MM.1S (cell line): ENCODE data around the gene DISP3.

ENCODE experiments used
- DNase-seq: peaks from one replicate; pipeline ENCODE4 v3.0.0-alpha.2; 2015
- H2AFZ ChIP-seq: fragments of 300-600 bp; sonication (generic); 2 replicates; pipeline ENCODE4 v1.6.0; 2016; ENCODE audit warnings: antibody characterized with exemption, low read length
- H3F3A ChIP-seq: fragments of 300-600 bp; sonication (generic); 2 replicates; pipeline ENCODE4 v1.6.1; 2016; ENCODE audit warnings: mild to moderate bottlenecking, antibody characterized with exemption, low read length, moderate library complexity, mixed read lengths; ENCODE audit not compliant: insufficient read depth
- H3K27ac ChIP-seq: fragments of 300-600 bp; sonication (generic); 2 replicates; pipeline ENCODE4 v1.5.1; 2016; ENCODE audit warnings: mild to moderate bottlenecking, low read length
- H3K27me3 ChIP-seq: fragments of 300-600 bp; sonication (generic); replicated peaks from 2 replicates; pipeline ENCODE4 v1.6.0; 2016; ENCODE audit warnings: low read length; ENCODE audit not compliant: insufficient read depth
- H3K36me3 ChIP-seq: fragments of 300-600 bp; sonication (generic); replicated peaks from 2 replicates; pipeline ENCODE4 v1.6.1; 2016; ENCODE audit warnings: mild to moderate bottlenecking, low read length, mixed read lengths; ENCODE audit not compliant: insufficient read depth
- H3K4me1 ChIP-seq: fragments of 300-600 bp; sonication (generic); 2 replicates; pipeline ENCODE4 v1.6.1; 2016; ENCODE audit warnings: low read length, mixed read lengths
- H3K4me2 ChIP-seq: fragments of 300-600 bp; sonication (generic); 2 replicates; pipeline ENCODE4 v1.6.0; 2016; ENCODE audit warnings: low read depth, low read length
- H3K4me3 ChIP-seq: fragments of 300-600 bp; sonication (generic); 2 replicates; pipeline ENCODE4 v1.5.1; 2016; ENCODE audit warnings: low read length, mixed read lengths
- H3K79me2 ChIP-seq: fragments of 300-600 bp; sonication (generic); 2 replicates; pipeline ENCODE4 v1.6.1; 2016; ENCODE audit warnings: mixed run types, low read length, mixed read lengths
- H3K9ac ChIP-seq: fragments of 300-600 bp; sonication (generic); 2 replicates; pipeline ENCODE4 v1.6.1; 2016; ENCODE audit warnings: low read length, mixed read lengths
- H3K9me2 ChIP-seq: fragments of 300-600 bp; sonication (generic); replicated peaks from 2 replicates; pipeline ENCODE4 v1.6.1; 2016; ENCODE audit warnings: mild to moderate bottlenecking, low read length, mixed read lengths; ENCODE audit not compliant: insufficient read depth
- H3K9me3 ChIP-seq: fragments of 300-600 bp; sonication (generic); replicated peaks from 2 replicates; pipeline ENCODE4 v1.6.1; 2016; ENCODE audit warnings: mild to moderate bottlenecking, low read length, mixed read lengths; ENCODE audit not compliant: insufficient read depth
- H4K20me1 ChIP-seq: fragments of 300-600 bp; sonication (generic); 2 replicates; pipeline ENCODE4 v1.6.1; 2016; ENCODE audit warnings: mild to moderate bottlenecking, low read length, moderate library complexity, mixed read lengths; ENCODE audit not compliant: insufficient read depth
- EZH2 ChIP-seq: fragments of 300-600 bp; sonication (generic); optimal IDR thresholded peaks from 2 replicates; pipeline ENCODE3; 2017; ENCODE audit warnings: low read depth, mild to moderate bottlenecking, antibody characterized with exemption, low read length, mixed read lengths
- EZH2phosphoT487 ChIP-seq: fragments of 300-600 bp; sonication (generic); IDR thresholded peaks from 2 replicates; pipeline ENCODE4 v1.6.1; 2018; ENCODE audit warnings: antibody characterized with exemption, low read length
- TF ChIP-seq, protein P1 (sequence below): fragments of 300-600 bp; sonication (generic); IDR thresholded peaks from 2 replicates; pipeline ENCODE4 v1.5.1; 2016; ENCODE audit warnings: antibody characterized with exemption, low read length, mixed read lengths

DISP3 gene

DNA sequence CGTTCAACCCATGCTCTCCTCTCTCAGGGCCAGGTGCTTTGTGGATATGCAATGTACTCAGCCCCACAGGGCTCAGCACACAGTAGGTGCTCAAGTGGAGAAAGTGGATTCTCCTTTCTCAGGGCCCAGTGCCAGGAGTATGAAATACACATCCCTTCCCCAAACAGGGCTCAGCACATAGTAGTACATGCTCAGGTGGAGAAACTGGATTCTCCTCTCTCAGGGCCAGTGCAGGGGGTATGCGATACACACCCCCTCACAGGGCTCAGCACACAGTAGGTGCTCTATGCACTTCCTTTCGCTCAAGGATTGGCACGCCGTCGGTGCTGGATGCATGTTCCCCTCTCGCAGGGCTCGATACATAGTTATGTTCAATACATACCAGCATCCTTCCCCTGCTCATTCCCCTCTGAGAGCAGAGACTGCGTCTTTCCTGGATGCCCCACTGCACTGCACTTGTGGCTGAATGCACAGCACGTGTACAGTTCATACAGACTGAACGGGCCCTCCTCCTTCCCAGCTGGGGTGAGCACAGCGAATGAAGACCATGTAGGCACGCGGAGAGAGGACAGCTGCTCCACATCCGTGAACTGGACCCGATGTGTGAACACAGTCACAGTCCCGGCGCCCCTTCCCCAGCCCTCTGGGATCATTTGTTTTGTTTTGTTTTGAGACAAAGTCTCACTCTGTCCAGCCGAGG lies 16.6 kb upstream of the DISP3 start:
- no peak overlapping the region for H3K4me2 ChIP-seq
- H3K79me2 ChIP-seq, result no peaks in the 10 kb centered on the region
- H3K4me1 ChIP-seq, result no peaks in the 10 kb centered on the region
- no peak for DNase-seq
- H3K9ac ChIP-seq, result no peak overlapping the region
- no peak overlapping the region for H3K4me3 ChIP-seq
- TF ChIP-seq EZH2 (no peak), EZH2phosphoT487 (no peak)
- TF ChIP-seq, protein P1, sequence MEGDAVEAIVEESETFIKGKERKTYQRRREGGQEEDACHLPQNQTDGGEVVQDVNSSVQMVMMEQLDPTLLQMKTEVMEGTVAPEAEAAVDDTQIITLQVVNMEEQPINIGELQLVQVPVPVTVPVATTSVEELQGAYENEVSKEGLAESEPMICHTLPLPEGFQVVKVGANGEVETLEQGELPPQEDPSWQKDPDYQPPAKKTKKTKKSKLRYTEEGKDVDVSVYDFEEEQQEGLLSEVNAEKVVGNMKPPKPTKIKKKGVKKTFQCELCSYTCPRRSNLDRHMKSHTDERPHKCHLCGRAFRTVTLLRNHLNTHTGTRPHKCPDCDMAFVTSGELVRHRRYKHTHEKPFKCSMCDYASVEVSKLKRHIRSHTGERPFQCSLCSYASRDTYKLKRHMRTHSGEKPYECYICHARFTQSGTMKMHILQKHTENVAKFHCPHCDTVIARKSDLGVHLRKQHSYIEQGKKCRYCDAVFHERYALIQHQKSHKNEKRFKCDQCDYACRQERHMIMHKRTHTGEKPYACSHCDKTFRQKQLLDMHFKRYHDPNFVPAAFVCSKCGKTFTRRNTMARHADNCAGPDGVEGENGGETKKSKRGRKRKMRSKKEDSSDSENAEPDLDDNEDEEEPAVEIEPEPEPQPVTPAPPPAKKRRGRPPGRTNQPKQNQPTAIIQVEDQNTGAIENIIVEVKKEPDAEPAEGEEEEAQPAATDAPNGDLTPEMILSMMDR, result no peak
- H3F3A ChIP-seq, result no peaks in the 10 kb centered on the region
- no peak overlapping the region for H2AFZ ChIP-seq
- H3K36me3 ChIP-seq, result no peaks in the 10 kb centered on the region
- H3K9me3 ChIP-seq, result no peaks in the 10 kb centered on the region
- no peaks in the 10 kb centered on the region for H4K20me1 ChIP-seq
- peaks cover 96% of the 10 kb centered on the region for H3K27me3 ChIP-seq
- H3K9me2 ChIP-seq, result no peaks in the 10 kb centered on the region
- no peak overlapping the region for H3K27ac ChIP-seq

DNA sequence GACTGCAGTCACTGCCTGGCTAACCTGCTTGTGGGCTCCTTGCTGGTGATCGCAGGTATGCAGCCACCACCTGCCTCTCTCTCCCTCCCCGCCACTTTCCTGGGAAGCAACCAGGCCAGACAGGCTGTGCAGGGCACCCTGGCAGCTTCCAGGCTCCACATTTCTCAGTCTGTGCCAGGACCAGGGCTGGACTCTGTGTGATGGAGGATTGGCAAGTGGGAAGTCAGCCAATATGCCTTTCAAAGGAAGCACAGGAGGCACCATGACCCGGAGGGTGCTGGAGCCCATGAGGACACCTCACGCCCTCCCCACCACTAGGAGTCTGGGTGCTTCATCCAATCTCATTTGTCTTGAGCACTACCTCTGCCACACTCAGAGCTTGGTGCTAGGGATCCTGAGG lies 15.8 kb upstream of the DISP3 start:
- Histone ChIP-seq H3K4me1 (no peaks in the 10 kb centered on the region), H3K4me3 (no peak overlapping the region), H3K79me2 (no peaks in the 10 kb centered on the region), H3K36me3 (no peaks in the 10 kb centered on the region), H3K9me3 (no peaks in the 10 kb centered on the region), H3K4me2 (no peak overlapping the region), H2AFZ (no peak overlapping the region), H4K20me1 (no peaks in the 10 kb centered on the region), H3K9me2 (no peaks in the 10 kb centered on the region), H3K9ac (no peak overlapping the region), H3K27me3 (peaks cover 96% of the 10 kb centered on the region), H3F3A (no peaks in the 10 kb centered on the region), H3K27ac (no peak overlapping the region)
- DNase-seq, result no peak
- TF ChIP-seq EZH2phosphoT487, result no peak
- TF ChIP-seq, protein P1, result no peak
- TF ChIP-seq EZH2, result no peak

DNA sequence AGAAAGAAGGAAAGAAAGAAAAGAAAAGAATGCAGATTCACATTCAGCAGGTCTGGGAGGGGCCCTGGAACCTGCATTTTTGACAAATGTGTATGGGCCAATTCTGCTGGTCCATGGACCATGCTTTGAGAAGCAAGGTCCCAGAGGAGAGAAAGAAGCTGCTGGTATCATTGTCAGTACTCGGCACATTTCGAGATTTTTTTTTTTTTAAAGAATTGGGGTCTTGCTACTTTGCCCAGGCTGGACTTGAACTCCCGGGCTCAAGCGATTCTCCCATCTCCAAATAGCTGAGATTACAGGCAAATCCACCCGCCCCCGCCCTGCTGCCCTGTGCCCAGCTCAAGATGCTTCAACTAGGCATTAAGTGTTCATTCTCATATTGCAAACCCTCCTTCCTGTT lies 13.6 kb upstream of the DISP3 start:
- Histone ChIP-seq H3K79me2 (no peaks in the 10 kb centered on the region), H3K9ac (no peak overlapping the region), H4K20me1 (no peaks in the 10 kb centered on the region), H2AFZ (no peak overlapping the region), H3K4me1 (no peaks in the 10 kb centered on the region), H3K36me3 (no peaks in the 10 kb centered on the region), H3K27me3 (peaks cover 92% of the 10 kb centered on the region), H3K9me3 (no peaks in the 10 kb centered on the region), H3K27ac (no peak overlapping the region), H3F3A (no peaks in the 10 kb centered on the region), H3K9me2 (no peaks in the 10 kb centered on the region), H3K4me2 (no peak overlapping the region), H3K4me3 (no peak overlapping the region)
- TF ChIP-seq, protein P1, result no peak
- no peak for DNase-seq
